Upper lobe of left lung (tissue), 6 donors: ENCODE data around the gene ST8SIA2. TPM values are rescaled to one million over a fixed set of nuclear protein-coding genes. Genes with fewer than 3 reads are reported as not detected.
A peak's percentile ranks its signal among the peaks of the same experiment; 100 is the strongest.

Experiments used
- ATAC-seq, 2 donors: fragments of 200-7000 bp; cut with Tn5 transposase; one replicate each; pipeline ENCODE4 v1.9.1; 2022; ENCODE audit warnings: mild to moderate bottlenecking in 2 of 2, moderate library complexity in 2 of 2; ENCODE audit not compliant: low FRiP score in 2 of 2
- DNase-seq, 2 donors: peaks; one replicate each; pipeline ENCODE4 v3.0.0-alpha.2; 2019 to 2020
- H3K27ac ChIP-seq, 4 donors: fragments of 200-600 bp; sonication (generic); one replicate each; pipeline ENCODE4 v1.5.1; 2016 to 2019
- H3K27me3 ChIP-seq, 4 donors: fragments of 200-600 bp; sonication (generic); one replicate each; pipeline ENCODE4 v1.5.1; 2017 to 2019
- H3K36me3 ChIP-seq, 4 donors: fragments of 200-600 bp; sonication (generic); one replicate each; pipeline ENCODE4 v1.5.1; 2016 to 2019
- H3K4me1 ChIP-seq, 4 donors: fragments of 200-600 bp; sonication (generic); one replicate each; pipeline ENCODE4 v1.5.1; 2018 to 2019
- H3K4me3 ChIP-seq, 4 donors: fragments of 200-600 bp; sonication (generic); one replicate each; pipeline ENCODE4 v1.5.1; 2017 to 2019; ENCODE audit warnings: mild to moderate bottlenecking in 2 of 4, moderate library complexity in 1 of 4
- H3K9me3 ChIP-seq, 4 donors: fragments of 200-600 bp; sonication (generic); one replicate each; pipeline ENCODE4 v1.5.1; 2018 to 2019
- EP300 ChIP-seq, 4 donors: sonication (generic); formaldehyde crosslinking; IDR thresholded peaks; one replicate each; pipeline ENCODE4 v1.5.1; 2017; ENCODE audit warnings: antibody characterized with exemption in 4 of 4, control low read depth in 2 of 4
- POLR2A ChIP-seq, 4 donors: fragments of 450-650 bp; IDR thresholded peaks; one replicate each; pipeline ENCODE4 v1.5.1; 2016 to 2017; ENCODE audit warnings: antibody characterized with exemption in 4 of 4, mild to moderate bottlenecking in 2 of 4
- POLR2AphosphoS5 ChIP-seq, 2 donors: sonication (generic); formaldehyde crosslinking; IDR thresholded peaks; one replicate each; pipeline ENCODE4 v1.5.1; 2017; ENCODE audit warnings: antibody characterized with exemption in 2 of 2
- WGBS, 2 donors: methylation state at CpG; one replicate each; pipeline ENCODE4 v1.1.5; 2017 to 2018; 5-methylcytosine and 5-hydroxymethylcytosine counted together
- total RNA-seq, 6 donors: library from RNA; depleted of rRNA in 4 of 6; stranded (reverse); fragments of >200 nt in 4 of 6; gene quantifications; one replicate each; pipeline versions ENCODE4 v1.1.0 to v1.2.1, GENCODE V29; 2016 to 2021
- TF ChIP-seq, protein P1 (sequence below), 6 experiments: fragments of 450-650 bp in 4 of 6; fragments of 200-600 bp in 2 of 6; sonication (generic) in 2 of 6; IDR thresholded peaks; one replicate each; pipeline ENCODE4 v1.5.1; 2016 to 2019; ENCODE audit warnings: antibody characterized with exemption in 6 of 6
- donor health status: DM: no; HTN: no; CAD: no; lungs with moderate emphysema.
- donor health status: DM: no; HTN: yes; CAD: no; lungs with severe emphysema.

ST8SIA2 gene
- total RNA-seq, 6 donors from 2014 or later = 0.03 TPM; not detected in 5

DNA sequence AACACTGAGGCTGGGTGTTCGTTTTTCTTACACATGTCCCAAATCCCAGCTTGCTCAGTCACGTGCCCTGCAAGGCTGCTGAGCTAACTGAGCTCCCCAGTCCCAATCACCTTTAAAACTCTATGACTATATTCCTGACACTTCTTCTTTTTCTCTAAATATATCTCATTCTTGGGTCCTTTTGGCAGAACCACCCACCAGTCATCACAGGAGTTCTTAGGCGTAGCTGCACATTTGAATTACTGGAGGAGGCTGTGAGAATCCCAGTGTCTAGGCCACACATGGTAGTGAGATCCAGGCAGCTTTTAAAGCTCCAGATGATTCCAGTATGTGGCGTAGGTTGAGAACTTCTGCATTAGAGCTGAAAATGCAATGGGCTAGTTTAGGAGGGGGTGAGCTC lies 66.3 kb downstream of the ST8SIA2 start:
- H3K4me3 ChIP-seq = no peak overlapping the region
- H3K27ac ChIP-seq = no peak overlapping the region
- TF ChIP-seq, protein P1, sequence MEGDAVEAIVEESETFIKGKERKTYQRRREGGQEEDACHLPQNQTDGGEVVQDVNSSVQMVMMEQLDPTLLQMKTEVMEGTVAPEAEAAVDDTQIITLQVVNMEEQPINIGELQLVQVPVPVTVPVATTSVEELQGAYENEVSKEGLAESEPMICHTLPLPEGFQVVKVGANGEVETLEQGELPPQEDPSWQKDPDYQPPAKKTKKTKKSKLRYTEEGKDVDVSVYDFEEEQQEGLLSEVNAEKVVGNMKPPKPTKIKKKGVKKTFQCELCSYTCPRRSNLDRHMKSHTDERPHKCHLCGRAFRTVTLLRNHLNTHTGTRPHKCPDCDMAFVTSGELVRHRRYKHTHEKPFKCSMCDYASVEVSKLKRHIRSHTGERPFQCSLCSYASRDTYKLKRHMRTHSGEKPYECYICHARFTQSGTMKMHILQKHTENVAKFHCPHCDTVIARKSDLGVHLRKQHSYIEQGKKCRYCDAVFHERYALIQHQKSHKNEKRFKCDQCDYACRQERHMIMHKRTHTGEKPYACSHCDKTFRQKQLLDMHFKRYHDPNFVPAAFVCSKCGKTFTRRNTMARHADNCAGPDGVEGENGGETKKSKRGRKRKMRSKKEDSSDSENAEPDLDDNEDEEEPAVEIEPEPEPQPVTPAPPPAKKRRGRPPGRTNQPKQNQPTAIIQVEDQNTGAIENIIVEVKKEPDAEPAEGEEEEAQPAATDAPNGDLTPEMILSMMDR (IDR thresholded peaks at IDR 0.05) = no peak
- TF ChIP-seq EP300 (IDR thresholded peaks at IDR 0.05) (no peak), POLR2A (IDR thresholded peaks at IDR 0.05) (no peak), POLR2AphosphoS5 (IDR thresholded peaks at IDR 0.05) (no peak)
- no peaks in the 10 kb centered on the region for H3K9me3 ChIP-seq
- ATAC-seq (no peak), DNase-seq (no peak)
- WGBS, 2 donors = 91 to 93% methylated on average over 4 of the region's 4 CpGs
- no peaks in the 10 kb centered on the region for H3K27me3 ChIP-seq
- no peaks in the 10 kb centered on the region for H3K4me1 ChIP-seq
- H3K36me3 ChIP-seq = no peaks in the 10 kb centered on the region

- no peaks in the 10 kb centered on the region for H3K4me1 ChIP-seq
- no peaks in the 10 kb centered on the region for H3K9me3 ChIP-seq
- H3K27me3 ChIP-seq = no peaks in the 10 kb centered on the region
- 81 to 88% methylated on average over 2 of the region's 2 CpGs for WGBS, 2 donors
- H3K27ac ChIP-seq = no peak overlapping the region
- no peaks in the 10 kb centered on the region for H3K36me3 ChIP-seq
- no peak overlapping the region for H3K4me3 ChIP-seq
- no peak for DNase-seq
- ATAC-seq = no peak
- TF ChIP-seq EP300 (IDR thresholded peaks at IDR 0.05) (no peak), POLR2AphosphoS5 (IDR thresholded peaks at IDR 0.05) (no peak), POLR2A (IDR thresholded peaks at IDR 0.05) (no peak)
- TF ChIP-seq, protein P1 (IDR thresholded peaks at IDR 0.05) = no peak
Observed at GRCh38 chr15:92462424-92463125, 68.9 kb downstream of the ST8SIA2 start.

GRCh38 chr15:92463352-92463751 lies 69.7 kb downstream of the ST8SIA2 start:
- DNase-seq (no peak), ATAC-seq (no peak)
- H3K4me3 ChIP-seq = no peak overlapping the region
- no peaks in the 10 kb centered on the region for H3K36me3 ChIP-seq
- no peaks in the 10 kb centered on the region for H3K4me1 ChIP-seq
- 68 to 81% methylated on average over 4 to 5 of the region's 5 CpGs for WGBS, 2 donors
- H3K27ac ChIP-seq = no peak overlapping the region
- TF ChIP-seq POLR2AphosphoS5 (IDR thresholded peaks at IDR 0.05) (no peak), EP300 (IDR thresholded peaks at IDR 0.05) (no peak), POLR2A (IDR thresholded peaks at IDR 0.05) (no peak)
- TF ChIP-seq, protein P1 (IDR thresholded peaks at IDR 0.05) = no peak
- no peaks in the 10 kb centered on the region for H3K9me3 ChIP-seq
- H3K27me3 ChIP-seq = no peaks in the 10 kb centered on the region

DNA sequence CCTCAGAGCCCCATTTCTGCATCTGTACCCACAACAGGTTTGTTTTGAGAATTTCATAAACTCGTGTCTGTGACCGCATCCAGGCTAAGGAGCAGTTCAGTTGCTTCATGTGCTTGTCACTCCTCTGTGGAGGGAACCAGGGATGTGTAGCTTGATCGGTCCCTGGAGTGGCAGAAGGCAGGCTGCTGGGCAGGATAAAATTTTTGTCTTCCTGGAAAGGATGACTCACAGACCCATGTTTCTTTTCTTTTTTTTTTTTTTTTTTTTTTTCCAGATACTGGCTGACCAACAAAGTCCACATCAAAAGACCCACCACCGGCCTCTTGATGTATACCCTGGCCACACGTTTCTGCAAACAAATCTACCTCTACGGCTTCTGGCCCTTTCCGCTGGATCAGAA lies 70.1 kb downstream of the ST8SIA2 start:
- H3K9me3 ChIP-seq = no peaks in the 10 kb centered on the region
- H3K27me3 ChIP-seq = no peaks in the 10 kb centered on the region
- no peak for DNase-seq
- WGBS, 2 donors = 80 to 93% methylated on average over 7 of the region's 7 CpGs
- ATAC-seq = no peak
- no peak for TF ChIP-seq POLR2A (IDR thresholded peaks at IDR 0.05)
- TF ChIP-seq POLR2AphosphoS5 (IDR thresholded peaks at IDR 0.05) = no peak
- TF ChIP-seq, protein P1 (IDR thresholded peaks at IDR 0.05) = no peak
- no peak for TF ChIP-seq EP300 (IDR thresholded peaks at IDR 0.05)
- H3K36me3 ChIP-seq = no peaks in the 10 kb centered on the region
- no peaks in the 10 kb centered on the region for H3K4me1 ChIP-seq
- H3K4me3 ChIP-seq = no peak overlapping the region
- no peak overlapping the region for H3K27ac ChIP-seq

DNA sequence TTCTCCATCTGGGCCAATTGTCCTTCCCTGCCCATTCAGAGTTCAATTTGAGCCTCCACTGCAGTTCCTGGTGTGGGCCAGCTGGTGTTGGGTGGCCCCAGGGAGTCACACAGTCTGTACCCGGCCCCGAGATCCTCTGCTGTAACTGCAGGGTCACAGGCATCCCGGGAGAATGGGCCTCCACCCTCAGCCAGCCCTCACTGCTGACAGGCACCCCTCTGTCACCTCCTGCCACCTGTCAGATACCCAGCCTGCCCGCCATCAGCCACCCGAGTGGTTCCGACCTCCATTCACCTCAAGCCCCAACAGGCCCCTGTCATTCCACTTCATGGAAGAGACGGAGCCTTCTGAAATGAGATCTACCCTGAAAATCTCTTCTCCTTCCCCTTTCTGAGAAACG lies 73.2 kb downstream of the ST8SIA2 start:
- Histone ChIP-seq H3K36me3 (no peaks in the 10 kb centered on the region), H3K27me3 (no peaks in the 10 kb centered on the region), H3K4me3 (no peak overlapping the region), H3K27ac (no peak overlapping the region), H3K4me1 (no peaks in the 10 kb centered on the region), H3K9me3 (no peaks in the 10 kb centered on the region)
- ATAC-seq (no peak), DNase-seq (peak in 1 of 2 donors; percentile 28)
- TF ChIP-seq EP300 (IDR thresholded peaks at IDR 0.05) (no peak), POLR2AphosphoS5 (IDR thresholded peaks at IDR 0.05) (no peak), POLR2A (IDR thresholded peaks at IDR 0.05) (no peak)
- TF ChIP-seq, protein P1 (IDR thresholded peaks at IDR 0.05) = no peak
- WGBS, 2 donors = 85 to 95% methylated on average over 6 to 8 of the region's 8 CpGs
